HEK293 (cell line): ENCODE measurements around the gene UNCX.
A peak's percentile ranks its signal among the peaks of the same experiment; 100 is the strongest.

ENCODE experiments used
- CTCF ChIA-PET: fragments of 350-600 bp; formaldehyde crosslinking; extraction: SDS; loops from one replicate; lab custom pipeline; 2021; ENCODE audit warnings: antibody characterized with exemption; lab: Yijun Ruan, JAX
- POLR2A ChIA-PET: fragments of 300-600 bp; formaldehyde crosslinking; extraction: SDS; loops from one replicate; lab custom pipeline; 2020; ENCODE audit warnings: antibody characterized with exemption, inconsistent platforms; lab: Yijun Ruan, JAX
- H3K27ac ChIP-seq: fragments of 200-500 bp; sonication (Bioruptor generic); 2 replicates; pipeline ENCODE4 v1.5.1; 2014; ENCODE audit warnings: low read depth, low read length, control low read depth, inconsistent platforms; ENCODE audit errors: extremely low read depth
- H3K36me3 ChIP-seq, 2 experiments: fragments of 200-500 bp in 1 of 2; sonication (Bioruptor generic) in 1 of 2; 1 replicate in 1 of 2; 2 replicates in 1 of 2; pipeline ENCODE4 v1.5.1; 2014 to 2017; ENCODE audit warnings: inconsistent platforms in 2 of 2, low read length in 2 of 2; ENCODE audit not compliant: control insufficient read depth in 2 of 2, insufficient read depth in 1 of 2
- H3K4me1 ChIP-seq: fragments of 200-500 bp; sonication (Bioruptor generic); 2 replicates; pipeline ENCODE4 v1.5.1; 2014; ENCODE audit warnings: mild to moderate bottlenecking, low read length, inconsistent platforms; ENCODE audit not compliant: control insufficient read depth, insufficient read depth
- H3K4me3 ChIP-seq: 2 replicates; pipeline ENCODE4 v1.5.1; 2011; ENCODE audit warnings: low read depth, mild to moderate bottlenecking, control low read depth, low read length, moderate library complexity
- H3K9me3 ChIP-seq: fragments of 200-500 bp; sonication (Bioruptor generic); 2 replicates; pipeline ENCODE4 v1.5.1; 2014; ENCODE audit warnings: low read depth, low read length, inconsistent platforms; ENCODE audit not compliant: control insufficient read depth, insufficient read depth
- GLIS2 ChIP-seq: fragments of 450-650 bp; formaldehyde crosslinking; IDR thresholded peaks from 2 replicates; pipeline ENCODE4 v1.5.1; 2016; ENCODE audit warnings: missing biosample characterization, missing genetic modification characterization
- IKZF3 ChIP-seq: fragments of 450-650 bp; IDR thresholded peaks from 2 replicates; pipeline ENCODE4 v1.5.0; 2018; ENCODE audit warnings: missing biosample characterization, mild to moderate bottlenecking, missing genetic modification characterization, moderate library complexity
- SALL2 ChIP-seq: fragments of 450-650 bp; formaldehyde crosslinking; IDR thresholded peaks from 2 replicates; pipeline ENCODE4 v1.5.0; 2017; ENCODE audit warnings: missing biosample characterization, mild to moderate bottlenecking, missing genetic modification characterization, borderline replicate concordance
- ZNF146 ChIP-seq: fragments of 450-650 bp; formaldehyde crosslinking; IDR thresholded peaks from 2 replicates; pipeline ENCODE4 v1.5.1; 2016; ENCODE audit warnings: missing biosample characterization, missing genetic modification characterization
- ZNF155 ChIP-seq: fragments of 450-650 bp; formaldehyde crosslinking; IDR thresholded peaks from 2 replicates; pipeline ENCODE4 v1.5.1; 2016; ENCODE audit warnings: missing biosample characterization, missing genetic modification characterization
- ZNF211 ChIP-seq: fragments of 450-650 bp; formaldehyde crosslinking; IDR thresholded peaks from 2 replicates; pipeline ENCODE4 v1.5.1; 2016; ENCODE audit warnings: low read depth, missing biosample characterization, missing genetic modification characterization
- ZNF248 ChIP-seq: fragments of 450-650 bp; formaldehyde crosslinking; IDR thresholded peaks from 2 replicates; pipeline ENCODE4 v1.5.1; 2017; ENCODE audit warnings: missing biosample characterization, missing genetic modification characterization
- ZNF426 ChIP-seq: fragments of 450-650 bp; formaldehyde crosslinking; IDR thresholded peaks from 2 replicates; pipeline ENCODE4 v1.5.1; 2017; ENCODE audit warnings: missing biosample characterization, missing genetic modification characterization, mild to moderate bottlenecking, inconsistent platforms, moderate library complexity
- ZNF544 ChIP-seq: fragments of 450-650 bp; formaldehyde crosslinking; IDR thresholded peaks from 2 replicates; pipeline ENCODE4 v1.5.0; 2017; ENCODE audit warnings: missing biosample characterization, missing genetic modification characterization
- ZNF76 ChIP-seq: fragments of 450-650 bp; formaldehyde crosslinking; IDR thresholded peaks from 2 replicates; pipeline ENCODE4; 2016; ENCODE audit warnings: low read depth, missing biosample characterization, missing genetic modification characterization, borderline replicate concordance
- TF ChIP-seq, protein P1 (sequence below): fragments of 450-650 bp; formaldehyde crosslinking; optimal IDR thresholded peaks from 2 replicates; pipeline ENCODE3; 2016; ENCODE audit warnings: missing biosample characterization, mild to moderate bottlenecking, missing genetic modification characterization
- TF ChIP-seq, protein P2 (sequence below): fragments of 450-650 bp; formaldehyde crosslinking; IDR thresholded peaks from 2 replicates; pipeline ENCODE4 v1.5.1; 2017; ENCODE audit warnings: missing biosample characterization, missing genetic modification characterization
- TF ChIP-seq, protein P3 (sequence below): fragments of 450-650 bp; formaldehyde crosslinking; IDR thresholded peaks from 2 replicates; pipeline ENCODE4 v1.5.1; 2016; ENCODE audit warnings: missing biosample characterization, missing genetic modification characterization, low read depth
- TF ChIP-seq, protein P4 (sequence below): fragments of 450-650 bp; formaldehyde crosslinking; IDR thresholded peaks from 2 replicates; pipeline ENCODE4 v1.5.1; 2016; ENCODE audit warnings: missing biosample characterization, missing genetic modification characterization

UNCX gene

DNA sequence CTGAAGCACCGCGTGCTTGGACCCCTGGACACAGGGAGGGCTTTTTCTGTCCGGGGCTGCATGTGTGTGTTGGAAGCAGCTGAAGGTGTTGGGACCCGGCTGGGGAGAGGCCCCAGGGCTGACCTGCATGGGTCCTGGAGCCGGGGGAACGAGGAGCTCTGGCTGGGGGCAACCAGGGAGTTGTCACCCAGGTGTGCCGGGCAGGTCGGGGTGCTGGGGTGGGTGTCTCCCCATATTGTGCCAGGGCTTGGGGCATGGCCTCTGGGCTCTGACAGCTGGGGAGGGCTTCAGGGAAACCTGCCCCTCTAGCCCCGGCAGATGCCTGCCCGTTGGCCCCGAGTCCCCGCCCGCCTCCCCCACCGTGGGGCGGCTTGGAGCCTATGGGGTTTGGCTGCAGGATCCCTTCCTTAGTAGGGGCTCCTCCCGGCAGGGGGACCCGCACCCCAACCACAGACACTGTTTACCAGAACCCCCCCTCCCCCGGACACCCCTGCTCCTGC lies 42.3 kb downstream of the UNCX start (continued):
- TF ChIP-seq, protein P1, sequence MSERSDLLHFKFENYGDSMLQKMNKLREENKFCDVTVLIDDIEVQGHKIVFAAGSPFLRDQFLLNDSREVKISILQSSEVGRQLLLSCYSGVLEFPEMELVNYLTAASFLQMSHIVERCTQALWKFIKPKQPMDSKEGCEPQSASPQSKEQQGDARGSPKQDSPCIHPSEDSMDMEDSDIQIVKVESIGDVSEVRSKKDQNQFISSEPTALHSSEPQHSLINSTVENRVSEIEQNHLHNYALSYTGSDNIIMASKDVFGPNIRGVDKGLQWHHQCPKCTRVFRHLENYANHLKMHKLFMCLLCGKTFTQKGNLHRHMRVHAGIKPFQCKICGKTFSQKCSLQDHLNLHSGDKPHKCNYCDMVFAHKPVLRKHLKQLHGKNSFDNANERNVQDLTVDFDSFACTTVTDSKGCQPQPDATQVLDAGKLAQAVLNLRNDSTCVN (tag by site-specific recombination): no peak
- TF ChIP-seq ZNF248 (tag by site-specific recombination): no peak
- TF ChIP-seq, protein P2, sequence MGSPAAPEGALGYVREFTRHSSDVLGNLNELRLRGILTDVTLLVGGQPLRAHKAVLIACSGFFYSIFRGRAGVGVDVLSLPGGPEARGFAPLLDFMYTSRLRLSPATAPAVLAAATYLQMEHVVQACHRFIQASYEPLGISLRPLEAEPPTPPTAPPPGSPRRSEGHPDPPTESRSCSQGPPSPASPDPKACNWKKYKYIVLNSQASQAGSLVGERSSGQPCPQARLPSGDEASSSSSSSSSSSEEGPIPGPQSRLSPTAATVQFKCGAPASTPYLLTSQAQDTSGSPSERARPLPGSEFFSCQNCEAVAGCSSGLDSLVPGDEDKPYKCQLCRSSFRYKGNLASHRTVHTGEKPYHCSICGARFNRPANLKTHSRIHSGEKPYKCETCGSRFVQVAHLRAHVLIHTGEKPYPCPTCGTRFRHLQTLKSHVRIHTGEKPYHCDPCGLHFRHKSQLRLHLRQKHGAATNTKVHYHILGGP (tag by site-specific recombination): no peak
- no peak for TF ChIP-seq ZNF544
- no peak for TF ChIP-seq IKZF3 (tag by site-specific recombination)
- TF ChIP-seq GLIS2 (tag by site-specific recombination): no peak
- TF ChIP-seq ZNF426 (tag by site-specific recombination): no peak
- TF ChIP-seq ZNF211 (tag by site-specific recombination): no peak

DNA sequence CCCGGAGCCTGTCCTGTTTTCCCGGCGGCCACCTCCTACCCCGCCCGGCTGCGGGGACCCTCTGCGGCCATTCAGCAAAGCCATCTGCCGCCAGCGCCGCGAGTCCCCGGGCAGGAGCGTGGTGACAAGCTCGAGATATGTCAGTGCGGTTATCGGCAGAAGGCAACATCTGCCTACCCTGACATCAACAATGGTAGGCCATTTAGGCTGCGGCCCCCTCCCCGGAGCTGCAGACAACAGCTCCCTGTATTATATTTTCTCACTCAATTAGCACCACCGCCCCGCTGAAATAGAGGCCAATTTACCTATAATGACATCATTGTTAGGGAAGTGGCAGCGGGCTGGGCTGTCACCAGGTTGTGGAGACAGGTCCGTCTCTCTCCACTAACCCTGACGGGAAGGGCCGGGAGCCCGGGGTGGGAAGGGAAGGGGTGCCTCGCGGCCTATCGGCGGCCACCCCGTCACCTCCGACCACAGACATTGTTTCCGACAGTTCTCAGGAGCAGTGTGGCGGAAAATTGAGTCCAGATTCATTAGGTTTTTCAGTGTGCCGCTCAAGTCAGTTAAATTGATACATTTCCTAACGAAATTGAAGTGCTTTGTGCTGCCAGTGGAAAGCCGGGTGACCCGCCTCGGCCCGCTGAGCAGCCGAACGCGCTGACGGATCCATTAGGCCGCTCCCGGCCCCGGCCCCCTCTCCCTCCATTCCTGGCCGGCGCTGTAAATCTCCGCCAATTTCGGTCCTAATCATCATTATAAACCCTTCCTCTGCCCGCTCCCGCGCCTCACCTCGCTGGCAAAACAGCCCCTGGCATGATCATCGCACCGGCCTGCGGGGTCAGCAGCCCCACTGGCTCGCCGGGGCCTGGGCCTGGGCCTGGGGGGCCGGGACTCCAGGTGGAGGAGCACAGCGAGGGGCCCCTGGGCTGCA lies 43.0 kb downstream of the UNCX start:
- Histone ChIP-seq H3K4me1 (no peaks in the 10 kb centered on the region), H3K27ac (no peak overlapping the region), H3K4me3 (no peak overlapping the region), H3K9me3 (no peaks in the 10 kb centered on the region), H3K36me3 (no peaks in the 10 kb centered on the region)
- POLR2A ChIA-PET: no interaction called here
- CTCF ChIA-PET: interaction anchor here (0.7 kb wide), 1 partner anchor 157 kb away, joined by 3 read pairs; no protein-coding TSS in a partner anchor
- TF ChIP-seq, protein P3, sequence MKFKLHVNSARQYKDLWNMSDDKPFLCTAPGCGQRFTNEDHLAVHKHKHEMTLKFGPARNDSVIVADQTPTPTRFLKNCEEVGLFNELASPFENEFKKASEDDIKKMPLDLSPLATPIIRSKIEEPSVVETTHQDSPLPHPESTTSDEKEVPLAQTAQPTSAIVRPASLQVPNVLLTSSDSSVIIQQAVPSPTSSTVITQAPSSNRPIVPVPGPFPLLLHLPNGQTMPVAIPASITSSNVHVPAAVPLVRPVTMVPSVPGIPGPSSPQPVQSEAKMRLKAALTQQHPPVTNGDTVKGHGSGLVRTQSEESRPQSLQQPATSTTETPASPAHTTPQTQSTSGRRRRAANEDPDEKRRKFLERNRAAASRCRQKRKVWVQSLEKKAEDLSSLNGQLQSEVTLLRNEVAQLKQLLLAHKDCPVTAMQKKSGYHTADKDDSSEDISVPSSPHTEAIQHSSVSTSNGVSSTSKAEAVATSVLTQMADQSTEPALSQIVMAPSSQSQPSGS (tag by site-specific recombination): 0 out of 2 replicates have a peak, but pooled peaks have one; percentile 45
- TF ChIP-seq SALL2 (tag by site-specific recombination): no peak

DNA sequence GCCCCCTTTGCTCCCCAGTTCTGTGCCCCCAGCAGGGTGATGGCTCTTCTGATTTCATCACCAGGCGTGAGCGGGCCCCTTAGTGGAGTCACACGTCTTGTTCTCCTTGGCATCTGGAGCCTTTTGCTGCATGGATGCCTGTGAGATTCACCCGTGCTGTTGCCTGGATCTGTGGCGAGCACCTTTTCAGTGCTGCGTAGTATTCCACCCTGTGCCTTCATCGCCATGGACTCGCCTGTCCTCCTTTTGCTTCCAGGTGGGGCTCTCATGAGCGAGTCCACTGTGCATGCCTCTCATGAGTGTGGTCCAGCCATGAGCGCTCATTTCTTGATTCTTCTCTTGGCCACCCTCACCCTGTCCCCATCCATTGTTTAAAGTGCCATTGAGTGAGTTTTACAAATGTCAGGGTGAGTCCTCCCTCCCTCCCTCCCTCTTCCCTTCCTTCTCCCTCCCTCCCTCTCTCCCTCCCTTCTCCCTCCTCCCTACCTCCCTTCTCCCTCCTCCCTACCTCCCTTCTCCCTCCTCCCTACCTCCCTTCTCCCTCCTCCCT lies 44.0 kb downstream of the UNCX start:
- CTCF ChIA-PET: no interaction called here

More for the DNA sequence above, 44.0 kb downstream of the UNCX start:
- Histone ChIP-seq H3K4me1 (no peaks in the 10 kb centered on the region), H3K4me3 (no peak overlapping the region), H3K36me3 (no peaks in the 10 kb centered on the region), H3K27ac (no peak overlapping the region), H3K9me3 (no peaks in the 10 kb centered on the region)
- no peak for TF ChIP-seq ZNF76 (tag by site-specific recombination)
- TF ChIP-seq ZNF155: no peak
- TF ChIP-seq ZNF146 (tag by site-specific recombination): peak; percentile 75
- TF ChIP-seq, protein P4, sequence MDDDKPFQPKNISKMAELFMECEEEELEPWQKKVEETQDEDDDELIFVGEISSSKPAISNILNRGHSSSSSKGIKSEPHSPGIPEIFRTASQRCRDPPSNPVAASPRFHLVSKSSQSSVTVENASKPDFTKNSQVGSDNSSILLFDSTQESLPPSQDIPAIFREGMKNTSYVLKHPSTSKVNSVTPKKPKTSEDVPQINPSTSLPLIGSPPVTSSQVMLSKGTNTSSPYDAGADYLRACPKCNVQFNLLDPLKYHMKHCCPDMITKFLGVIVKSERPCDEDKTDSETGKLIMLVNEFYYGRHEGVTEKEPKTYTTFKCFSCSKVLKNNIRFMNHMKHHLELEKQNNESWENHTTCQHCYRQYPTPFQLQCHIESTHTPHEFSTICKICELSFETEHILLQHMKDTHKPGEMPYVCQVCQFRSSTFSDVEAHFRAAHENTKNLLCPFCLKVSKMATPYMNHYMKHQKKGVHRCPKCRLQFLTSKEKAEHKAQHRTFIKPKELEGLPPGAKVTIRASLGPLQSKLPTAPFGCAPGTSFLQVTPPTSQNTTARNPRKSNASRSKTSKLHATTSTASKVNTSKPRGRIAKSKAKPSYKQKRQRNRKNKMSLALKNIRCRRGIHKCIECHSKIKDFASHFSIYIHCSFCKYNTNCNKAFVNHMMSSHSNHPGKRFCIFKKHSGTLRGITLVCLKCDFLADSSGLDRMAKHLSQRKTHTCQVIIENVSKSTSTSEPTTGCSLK (tag by site-specific recombination): no peak
- POLR2A ChIA-PET: no interaction called here
